Activated CD8-positive, alpha-beta memory T cell treated with anti-CD3 and anti-CD28 coated beads for 36 hours (primary cell): ENCODE measurements around the gene EFCAB5. TPM values are rescaled to one million over a fixed set of nuclear protein-coding genes. Genes with fewer than 3 reads are reported as not detected.
"Not testable (repeated sequence)": the region's sequence is repeated elsewhere in the genome, so short reads cannot be mapped to it uniquely, and the experiment has no call there.

Source experiments
- CTCF ChIA-PET: fragments of 350-600 bp; sonication (Branson Sonifier 250); formaldehyde crosslinking; loops from one replicate; lab custom pipeline; 2021; ENCODE audit warnings: antibody characterized with exemption; lab: Charles Lee
- POLR2A ChIA-PET: fragments of 350-600 bp; sonication (Branson Sonifier 250); formaldehyde crosslinking; loops from one replicate; lab custom pipeline; 2021; ENCODE audit warnings: antibody characterized with exemption; lab: Charles Lee
- total RNA-seq, 2 experiments: library from RNA; stranded (reverse); gene quantifications; one replicate each; pipeline ENCODE4 v1.2.3, GENCODE V29; 2021

Gene EFCAB5
- total RNA-seq, 2 experiments from 2014 or later: 0.59 to 0.69 TPM

DNA sequence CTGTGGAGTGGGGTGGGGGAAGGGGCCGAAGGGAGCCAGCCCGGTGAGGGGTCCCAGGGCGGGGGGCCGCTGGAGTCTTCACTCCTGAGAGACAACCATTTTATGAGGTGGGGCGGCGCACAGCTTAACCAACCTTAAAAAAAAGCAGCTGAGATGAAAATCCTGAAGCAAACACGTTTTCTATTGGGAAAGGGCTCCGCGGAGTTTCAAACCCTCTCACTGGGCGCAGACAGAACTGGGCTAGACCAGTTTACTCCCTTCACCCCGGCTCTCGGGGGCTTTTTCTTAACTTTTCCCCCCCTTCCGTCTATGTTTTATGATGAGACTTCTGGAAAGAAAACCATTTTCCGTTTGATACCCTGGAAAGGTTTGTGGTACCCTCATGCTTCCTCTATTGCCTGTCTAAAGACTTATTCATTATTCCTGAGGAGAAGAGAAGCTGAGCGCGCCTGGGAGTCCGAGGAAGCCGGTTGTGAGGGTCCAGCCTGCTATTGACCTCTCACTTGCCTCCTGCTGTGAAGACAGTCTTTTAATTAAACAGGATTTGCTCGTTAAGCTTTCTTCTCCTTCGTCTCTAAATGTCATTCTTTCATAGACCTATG lies 10.9 kb upstream of the EFCAB5 start:
- ChIA-PET POLR2A (interaction anchor here (0.6 to 1.0 kb wide), 7 partner anchors 127 to 366 kb away, joined by 3 to 4 read pairs (median 3); no protein-coding TSS in a partner anchor), CTCF (interaction anchor here (0.7 to 2.9 kb wide), 24 partner anchors 9 to 363 kb away, joined by 3 to 64 read pairs (median 4); partner anchors contain the start of gene EFCAB5)

DNA sequence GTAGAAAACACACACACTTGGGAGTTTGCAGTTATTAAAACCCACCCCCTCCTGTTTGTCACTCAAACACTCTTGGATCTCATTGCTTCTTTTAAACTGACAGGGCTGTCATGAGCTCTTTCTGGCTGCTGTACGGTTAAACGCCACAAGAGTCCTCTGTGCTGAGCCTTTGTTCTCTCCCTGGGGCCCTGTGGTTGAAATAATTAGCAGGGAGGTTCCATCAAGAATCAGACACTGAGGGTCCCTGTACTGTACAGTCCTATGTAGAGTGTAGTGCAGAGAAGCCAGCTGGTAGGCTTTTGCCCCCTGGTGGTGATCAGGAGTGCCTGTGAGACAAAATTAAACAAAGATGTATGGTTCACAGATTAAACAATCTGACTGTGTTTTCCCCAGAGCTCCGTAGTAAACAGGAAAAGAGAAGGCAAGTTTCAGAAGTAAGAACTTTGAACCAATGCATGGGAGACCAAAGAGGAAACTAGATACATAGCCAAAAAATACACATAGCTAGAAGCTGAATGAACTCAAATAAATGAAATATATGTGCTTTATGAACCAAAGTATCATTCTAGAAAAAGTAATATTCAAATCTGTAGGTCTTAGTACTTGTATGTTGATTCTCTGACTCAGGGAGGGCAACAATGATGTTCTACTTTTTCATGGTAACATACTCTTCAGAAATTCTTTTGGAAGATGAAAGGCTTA lies 10.1 kb upstream of the EFCAB5 start:
- CTCF ChIA-PET: interaction anchor here (0.7 to 2.9 kb wide), 33 partner anchors 9 to 364 kb away, joined by 3 to 64 read pairs (median 4); partner anchors contain the start of genes ANKRD13B and EFCAB5
- POLR2A ChIA-PET: interaction anchor here (0.7 to 0.9 kb wide), 5 partner anchors 63 to 366 kb away, joined by 3 read pairs; no protein-coding TSS in a partner anchor

DNA sequence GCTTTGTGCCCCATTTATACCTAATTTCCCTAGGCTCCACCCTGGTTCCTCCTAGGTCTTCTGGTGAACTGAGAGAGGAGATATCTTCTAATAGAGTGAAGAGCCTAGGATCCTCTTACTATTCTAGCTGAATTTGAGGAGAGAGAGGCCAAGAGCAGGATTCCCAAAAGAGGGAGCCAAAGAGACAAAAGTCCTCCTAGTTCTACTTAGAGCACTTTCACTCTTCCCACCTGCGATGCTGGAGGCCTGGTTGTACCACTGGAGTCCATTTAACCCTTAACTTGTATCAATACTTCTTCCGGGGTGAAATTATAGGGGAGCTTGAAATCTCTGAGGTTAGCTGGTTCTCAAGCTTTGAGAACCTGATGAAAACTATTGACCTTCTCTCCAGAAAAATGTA lies 8.1 kb upstream of the EFCAB5 start:
- CTCF ChIA-PET: no interaction called here
- POLR2A ChIA-PET: no interaction called here

DNA sequence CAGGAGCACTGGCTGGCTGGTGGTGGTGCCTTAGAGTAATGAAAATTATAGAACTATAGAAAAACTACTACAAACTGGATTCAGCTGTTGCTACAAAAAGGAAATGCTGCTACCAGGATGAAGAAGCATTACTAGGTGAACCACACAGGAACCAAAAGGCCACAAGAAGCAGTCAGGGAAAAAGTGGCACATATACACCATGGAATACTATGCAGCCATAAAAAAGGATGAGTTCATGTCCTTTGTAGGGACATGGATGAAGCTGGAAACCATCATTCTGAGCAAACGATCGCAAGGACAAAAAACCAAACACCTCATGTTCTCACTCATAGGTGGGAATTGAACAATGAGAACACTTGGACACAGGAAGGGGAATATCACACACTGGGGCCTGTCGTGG lies 5.5 kb upstream of the EFCAB5 start:
- CTCF ChIA-PET: interaction anchor here (0.5 kb wide), 1 partner anchor 122 kb away, joined by 3 read pairs; no protein-coding TSS in a partner anchor
- POLR2A ChIA-PET: not testable (repeated sequence)

DNA sequence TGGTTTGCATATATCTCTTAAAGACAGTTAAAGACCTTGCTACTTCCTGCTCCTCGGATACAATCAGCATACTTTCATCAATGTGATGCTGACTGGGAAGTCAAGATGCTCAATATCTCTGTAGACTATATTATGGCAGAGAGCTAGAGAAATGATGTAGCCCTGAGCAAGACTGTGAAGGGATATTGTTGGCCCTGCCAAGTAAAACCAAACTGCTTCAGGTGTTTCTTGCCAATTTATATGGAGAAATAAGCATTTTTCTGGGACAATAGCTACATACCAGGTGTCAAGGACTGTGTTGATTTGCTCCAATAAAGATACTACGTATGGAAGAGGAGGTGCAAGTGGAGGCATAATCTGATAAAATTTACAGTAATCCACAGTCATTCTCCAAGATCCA lies 4.7 kb upstream of the EFCAB5 start:
- CTCF ChIA-PET: interaction anchor here (0.8 kb wide), 1 partner anchor 129 kb away, joined by 4 read pairs; no protein-coding TSS in a partner anchor
- POLR2A ChIA-PET: no interaction called here

DNA sequence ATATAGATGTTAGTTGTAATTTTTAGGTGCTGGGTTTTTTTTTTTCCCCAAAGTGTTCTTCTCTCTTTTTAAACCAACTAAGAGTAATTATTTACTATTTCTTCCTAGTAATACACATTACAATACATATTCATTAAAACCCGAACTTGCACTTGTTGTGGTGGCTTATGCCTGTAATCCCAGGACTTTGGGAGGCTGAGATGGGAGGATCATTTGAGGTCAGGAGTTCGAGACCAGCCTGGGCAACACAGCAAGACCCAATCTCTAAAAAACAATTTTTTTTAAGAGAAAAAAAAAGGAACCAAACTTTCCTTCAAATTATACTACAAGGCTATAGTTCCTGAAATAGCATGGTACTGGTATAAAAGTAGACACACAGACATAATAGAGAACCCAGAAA lies 3.8 kb downstream of the EFCAB5 start:
- POLR2A ChIA-PET: interaction anchor here (0.6 kb wide), 1 partner anchor 417 kb away, joined by 8 read pairs; no protein-coding TSS in a partner anchor
- CTCF ChIA-PET: no interaction called here

DNA sequence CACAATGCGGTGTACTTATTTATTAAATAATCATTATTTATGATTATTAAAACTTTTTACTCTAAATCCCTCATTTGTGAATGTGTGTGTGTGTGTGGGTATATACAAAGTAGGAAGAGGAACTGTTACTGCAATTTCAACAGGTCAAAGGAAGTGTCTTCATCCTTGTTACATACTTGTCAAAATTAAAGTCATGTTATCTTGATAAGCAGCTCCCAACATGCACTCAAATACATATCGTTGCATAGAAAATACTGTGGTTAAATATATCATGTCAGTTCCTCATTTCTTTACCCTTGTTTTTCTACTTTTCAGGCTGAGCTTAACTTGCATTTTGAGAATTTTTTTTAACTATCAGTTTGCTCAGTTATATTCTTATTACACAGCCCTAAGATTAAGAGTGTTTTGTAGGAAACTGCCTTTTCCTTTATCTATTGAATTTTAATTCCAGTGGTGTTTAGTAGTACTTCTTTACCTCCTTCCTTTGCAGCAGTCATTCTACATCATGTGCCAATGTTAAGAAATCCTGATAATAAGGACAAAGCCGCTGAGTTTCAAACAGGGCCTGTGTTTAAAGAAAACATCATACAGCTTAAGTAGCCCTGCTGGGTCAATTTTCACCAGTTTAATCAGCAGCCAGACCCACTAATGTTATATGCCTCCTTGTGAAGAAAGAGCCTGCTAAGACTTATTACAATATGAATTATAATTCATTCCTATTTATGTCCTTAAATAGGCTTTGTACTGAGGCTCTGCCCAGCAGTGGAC lies 7.2 kb downstream of the EFCAB5 start:
- POLR2A ChIA-PET: no interaction called here
- CTCF ChIA-PET: interaction anchor here (1.0 kb wide), 1 partner anchor 18 kb away, joined by 3 read pairs; no protein-coding TSS in a partner anchor

DNA sequence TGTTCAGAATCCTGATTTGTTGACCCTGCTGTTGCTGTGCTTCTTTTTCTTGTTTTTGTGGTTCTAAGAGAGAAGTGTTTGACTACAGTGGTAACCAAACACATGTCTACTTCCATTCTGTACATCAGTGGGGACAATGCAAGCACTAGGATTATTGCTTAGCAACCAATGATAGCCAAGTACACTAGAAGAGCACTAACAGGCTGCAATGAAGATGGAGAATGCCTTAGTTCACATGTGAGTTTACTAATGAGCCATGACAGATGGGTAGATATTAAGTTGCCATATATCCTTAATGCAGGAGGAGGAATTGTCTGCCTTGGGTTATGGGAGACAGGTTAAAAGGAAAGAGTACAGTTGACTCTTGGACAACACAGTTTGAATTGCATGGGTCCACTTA lies 8.3 kb downstream of the EFCAB5 start:
- ChIA-PET CTCF (no interaction called here), POLR2A (no interaction called here)

DNA sequence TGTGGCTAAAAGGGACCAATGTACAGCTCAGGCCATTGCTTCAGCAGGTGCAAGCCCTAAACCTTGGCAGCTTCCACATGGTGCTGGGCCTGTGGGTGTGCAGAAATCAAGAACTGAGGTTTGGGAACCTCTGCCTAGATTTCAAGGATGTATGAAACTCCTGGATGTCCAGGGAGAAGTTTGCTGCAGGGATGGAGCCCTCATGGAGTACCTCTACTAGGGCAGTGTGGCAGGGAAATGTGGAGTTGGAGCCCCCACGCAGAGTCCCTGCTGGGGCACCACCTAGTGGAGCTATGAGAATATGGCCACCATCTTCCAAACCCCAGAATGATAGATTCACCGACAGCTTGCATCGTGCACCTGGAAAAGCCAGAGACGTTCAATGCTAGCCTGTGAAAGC lies 13.0 kb downstream of the EFCAB5 start:
- ChIA-PET POLR2A (no interaction called here), CTCF (no interaction called here)

DNA sequence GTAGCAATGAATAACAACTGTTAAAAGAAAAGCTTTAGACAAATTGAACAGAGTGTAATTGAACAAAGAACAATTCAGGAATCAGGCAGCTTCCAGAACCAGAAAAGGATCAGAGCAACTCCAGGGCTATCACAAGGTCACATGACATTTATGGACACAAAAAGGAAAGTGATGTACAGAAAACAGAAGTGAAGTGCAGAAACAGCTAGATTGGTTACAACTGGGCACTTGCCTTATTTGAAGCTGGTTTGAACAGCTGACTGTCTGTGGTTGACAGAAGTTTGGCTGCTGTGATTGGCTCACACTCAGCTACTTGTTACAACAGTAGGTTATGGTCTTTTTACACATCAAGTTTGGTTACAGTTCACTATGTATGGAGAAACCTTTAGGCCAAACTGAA lies 14.8 kb downstream of the EFCAB5 start:
- POLR2A ChIA-PET: no interaction called here
- CTCF ChIA-PET: no interaction called here

DNA sequence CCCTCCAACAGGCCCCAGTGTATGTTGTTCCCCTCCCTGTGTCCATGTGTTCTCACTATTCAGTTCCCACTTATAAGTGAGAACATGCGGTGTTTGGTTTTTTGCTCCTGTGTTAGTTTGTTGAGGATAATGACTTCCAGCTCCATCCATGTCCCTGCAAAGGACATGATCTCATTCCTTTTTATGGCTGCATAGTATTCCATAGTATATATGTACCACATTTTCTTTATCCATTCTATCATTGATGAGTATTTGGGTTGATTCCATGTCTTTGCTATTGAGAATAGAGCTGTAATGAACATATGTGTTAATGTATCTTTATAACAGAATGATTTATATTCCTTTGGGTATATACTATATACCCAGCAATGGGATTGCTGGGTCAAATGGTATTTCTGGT lies 16.1 kb downstream of the EFCAB5 start:
- POLR2A ChIA-PET, CTCF ChIA-PET: not testable (repeated sequence)

DNA sequence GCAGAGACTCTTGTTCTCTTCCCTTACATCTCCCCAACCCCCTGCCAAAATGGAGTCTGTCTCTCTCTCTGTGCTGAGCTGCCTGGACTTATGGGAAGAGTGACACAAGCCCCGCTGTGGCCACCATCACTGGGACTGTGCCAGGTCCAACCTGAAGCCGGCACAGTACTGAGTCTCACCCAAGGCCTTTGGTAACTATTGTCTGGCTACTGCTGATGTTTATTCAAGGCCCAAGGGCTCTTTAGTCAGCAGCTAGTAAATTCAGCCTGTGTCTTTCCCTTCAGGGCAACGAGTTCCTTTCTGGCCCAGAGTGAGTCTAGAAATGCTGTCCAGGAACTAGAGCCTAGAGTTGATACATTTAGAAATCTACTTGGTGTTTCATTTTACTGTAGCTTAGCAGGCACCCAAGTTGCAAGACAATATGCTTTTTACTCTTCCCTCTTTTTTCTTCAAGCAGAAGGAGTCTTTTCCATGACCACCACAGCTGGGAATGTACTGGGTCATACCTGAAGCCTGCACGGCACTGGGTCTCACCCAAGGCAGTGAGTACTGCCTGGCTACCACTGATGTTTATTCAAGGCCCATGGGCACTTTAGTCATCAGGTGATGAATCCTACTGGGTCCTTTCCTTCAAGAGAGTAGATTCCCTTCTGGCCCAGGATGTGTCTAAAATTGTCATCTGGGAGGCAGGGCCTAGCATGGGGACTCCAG lies 17.7 kb downstream of the EFCAB5 start:
- ChIA-PET POLR2A (no interaction called here), CTCF (interaction anchor here (0.6 kb wide), 1 partner anchor 1468 kb away, joined by 3 read pairs; no protein-coding TSS in a partner anchor)

DNA sequence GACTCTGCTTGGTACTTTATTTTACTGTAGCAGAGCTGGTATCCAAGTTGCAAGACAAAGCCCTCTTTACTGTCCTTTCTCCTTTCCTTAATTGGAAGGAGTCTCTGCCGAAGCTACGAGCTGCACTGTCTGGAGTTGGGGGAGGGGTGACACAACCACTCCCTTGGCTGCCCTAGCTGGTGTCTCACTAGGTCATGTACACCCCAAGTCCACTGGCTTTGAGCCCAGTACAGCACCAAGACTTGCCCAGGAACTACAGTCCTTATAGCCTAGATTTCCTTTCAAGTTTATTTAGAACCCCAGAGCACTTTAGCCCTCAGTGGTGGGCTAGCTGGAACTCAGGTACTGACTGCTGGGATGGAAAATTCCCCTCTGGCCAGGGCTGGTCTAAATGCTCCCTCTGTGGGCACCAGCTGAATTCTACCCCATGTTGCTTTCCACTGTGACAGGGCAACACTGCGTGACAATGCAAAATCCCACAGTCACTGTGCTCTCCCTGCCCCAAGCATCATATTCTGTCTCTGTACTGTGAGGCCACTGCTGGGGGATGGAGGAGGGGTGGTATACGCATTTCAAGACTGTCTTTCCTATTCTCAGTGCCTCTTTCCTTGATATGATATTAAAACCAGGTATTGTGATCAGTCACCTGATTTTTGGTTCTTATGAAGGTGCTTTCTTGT lies 18.4 kb downstream of the EFCAB5 start:
- ChIA-PET CTCF (interaction anchor here (0.6 kb wide), 1 partner anchor 1468 kb away, joined by 3 read pairs; no protein-coding TSS in a partner anchor), POLR2A (no interaction called here)

DNA sequence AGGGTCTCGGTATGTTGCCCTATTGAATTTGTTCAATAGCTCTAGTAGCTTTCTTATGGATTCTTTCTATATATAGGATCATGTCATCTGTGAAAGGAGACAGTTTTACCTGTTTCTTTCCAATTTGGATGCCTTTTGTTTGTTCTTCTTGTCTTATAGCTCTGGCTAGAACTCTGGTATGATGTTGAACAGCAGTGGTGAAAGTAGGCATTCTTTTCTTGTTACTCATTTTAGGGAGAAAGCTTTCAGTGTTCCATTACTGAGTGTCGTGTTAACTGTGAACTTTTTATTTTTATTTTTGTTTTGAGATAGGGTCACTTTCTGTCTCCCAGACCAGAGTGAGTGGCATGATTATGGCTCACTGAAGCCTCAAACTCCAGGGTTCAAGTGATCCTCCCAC lies 21.2 kb downstream of the EFCAB5 start:
- ChIA-PET POLR2A (no interaction called here), CTCF (interaction anchor here (0.6 kb wide), 1 partner anchor 229 kb away, joined by 6 read pairs; no protein-coding TSS in a partner anchor)

DNA sequence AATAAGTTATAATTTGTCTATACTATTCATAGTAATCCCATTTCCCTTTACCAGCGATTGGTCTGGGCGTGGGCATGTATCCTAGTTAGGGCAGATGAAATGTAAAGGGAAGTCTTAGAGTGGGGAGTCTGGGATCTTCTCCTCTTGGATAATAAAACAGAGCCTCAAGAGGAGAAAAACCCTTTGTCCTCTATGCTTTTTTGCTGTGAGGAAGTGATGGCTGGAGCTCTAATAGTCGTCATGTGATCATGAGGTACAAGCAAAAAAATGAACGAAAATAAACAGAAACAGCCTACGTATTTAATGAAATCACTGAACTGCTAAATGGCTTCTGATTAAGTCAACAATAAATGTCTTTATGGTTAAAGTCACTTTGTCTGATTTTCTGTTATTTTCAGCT lies 26.8 kb downstream of the EFCAB5 start:
- ChIA-PET POLR2A (no interaction called here), CTCF (no interaction called here)

DNA sequence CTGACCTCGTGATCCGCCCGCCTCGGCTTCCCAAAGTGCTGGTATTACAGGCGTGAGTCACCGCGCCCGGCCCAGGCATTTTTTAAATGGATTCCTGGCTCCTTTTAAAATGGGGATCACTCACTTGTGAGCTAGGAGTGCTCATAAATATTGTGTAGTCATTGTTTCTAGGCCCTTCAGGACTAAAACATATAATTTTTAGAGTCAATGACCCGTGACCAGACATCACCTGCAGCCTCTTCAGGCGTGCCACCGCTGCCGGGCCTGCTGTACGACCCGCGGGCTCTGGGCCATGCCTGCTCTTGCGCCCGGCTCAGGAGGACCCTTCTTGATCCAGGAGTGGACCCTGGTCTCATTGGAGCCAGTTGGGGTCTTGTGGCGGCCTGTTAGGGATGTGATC lies 30.8 kb downstream of the EFCAB5 start:
- ChIA-PET POLR2A (no interaction called here), CTCF (no interaction called here)

DNA sequence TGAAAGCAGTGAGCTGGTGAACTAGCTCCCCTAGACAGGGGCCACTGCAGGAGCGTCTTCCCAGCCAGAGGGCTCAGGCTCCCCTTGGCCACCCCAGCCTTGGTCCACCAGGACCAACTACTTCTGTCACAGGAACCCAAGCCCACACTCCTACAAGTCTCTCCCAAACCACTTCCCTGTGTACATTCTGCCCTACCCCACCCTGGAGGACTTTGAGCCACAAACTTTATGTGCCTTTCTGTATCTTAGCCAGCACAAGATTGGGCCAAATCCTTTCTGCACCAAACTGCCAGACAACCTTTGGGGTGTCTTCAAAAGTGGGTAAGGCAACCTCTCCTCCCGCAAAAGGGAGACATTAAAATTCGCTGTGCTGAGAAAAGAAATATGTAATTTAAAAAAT lies 31.6 kb downstream of the EFCAB5 start:
- ChIA-PET POLR2A (no interaction called here), CTCF (no interaction called here)

DNA sequence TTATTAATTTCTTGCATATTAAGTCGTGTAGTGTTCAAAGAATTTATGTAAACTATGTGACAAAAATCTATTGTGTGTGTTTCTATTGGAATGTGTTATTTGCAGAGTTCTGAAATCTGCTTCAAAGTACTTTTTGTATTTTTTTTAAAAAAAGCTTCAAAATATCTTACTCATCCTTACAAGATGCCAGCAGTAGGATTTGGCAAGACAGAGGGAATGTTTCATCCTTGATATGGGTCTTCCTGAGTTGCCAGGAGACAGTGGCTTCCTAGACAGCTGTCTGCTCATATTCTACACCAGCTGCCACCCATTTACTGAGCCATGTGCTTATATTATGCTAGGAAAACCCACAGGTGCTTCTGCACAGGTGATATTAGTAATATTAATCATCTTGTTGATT lies 36.4 kb downstream of the EFCAB5 start:
- CTCF ChIA-PET: no interaction called here

DNA sequence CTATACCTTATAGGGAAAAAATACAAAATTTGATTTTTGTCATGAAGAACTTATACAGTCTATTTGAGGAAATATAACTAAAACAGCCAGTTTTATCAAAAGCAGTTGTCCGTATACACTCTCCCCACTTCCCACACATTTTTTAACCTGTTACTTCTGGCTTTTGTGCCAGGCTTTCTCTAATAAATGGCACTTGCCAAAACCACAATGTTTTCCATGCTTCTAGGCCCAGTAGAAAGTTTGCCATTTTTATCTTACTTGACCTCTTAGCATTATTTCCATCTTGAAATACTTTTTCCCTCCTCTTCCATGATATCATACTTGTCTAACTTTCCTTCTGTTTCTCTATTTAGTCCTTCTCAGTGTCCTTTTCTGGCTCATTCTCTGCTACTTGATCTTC lies 38.8 kb downstream of the EFCAB5 start:
- CTCF ChIA-PET: no interaction called here

More for the DNA sequence above, 36.4 kb downstream of the EFCAB5 start:
- POLR2A ChIA-PET: no interaction called here

More for the DNA sequence above, 38.8 kb downstream of the EFCAB5 start:
- POLR2A ChIA-PET: no interaction called here
